Measurements from ENCODE around the gene SNPH. TPM values are rescaled to one million over a fixed set of nuclear protein-coding genes. Genes with fewer than 3 reads are reported as not detected.

SNPH gene
- total and polyA plus RNA-seq, 7 donors, result under 0.01 to 21.0 (median 6.4) TPM

DNA sequence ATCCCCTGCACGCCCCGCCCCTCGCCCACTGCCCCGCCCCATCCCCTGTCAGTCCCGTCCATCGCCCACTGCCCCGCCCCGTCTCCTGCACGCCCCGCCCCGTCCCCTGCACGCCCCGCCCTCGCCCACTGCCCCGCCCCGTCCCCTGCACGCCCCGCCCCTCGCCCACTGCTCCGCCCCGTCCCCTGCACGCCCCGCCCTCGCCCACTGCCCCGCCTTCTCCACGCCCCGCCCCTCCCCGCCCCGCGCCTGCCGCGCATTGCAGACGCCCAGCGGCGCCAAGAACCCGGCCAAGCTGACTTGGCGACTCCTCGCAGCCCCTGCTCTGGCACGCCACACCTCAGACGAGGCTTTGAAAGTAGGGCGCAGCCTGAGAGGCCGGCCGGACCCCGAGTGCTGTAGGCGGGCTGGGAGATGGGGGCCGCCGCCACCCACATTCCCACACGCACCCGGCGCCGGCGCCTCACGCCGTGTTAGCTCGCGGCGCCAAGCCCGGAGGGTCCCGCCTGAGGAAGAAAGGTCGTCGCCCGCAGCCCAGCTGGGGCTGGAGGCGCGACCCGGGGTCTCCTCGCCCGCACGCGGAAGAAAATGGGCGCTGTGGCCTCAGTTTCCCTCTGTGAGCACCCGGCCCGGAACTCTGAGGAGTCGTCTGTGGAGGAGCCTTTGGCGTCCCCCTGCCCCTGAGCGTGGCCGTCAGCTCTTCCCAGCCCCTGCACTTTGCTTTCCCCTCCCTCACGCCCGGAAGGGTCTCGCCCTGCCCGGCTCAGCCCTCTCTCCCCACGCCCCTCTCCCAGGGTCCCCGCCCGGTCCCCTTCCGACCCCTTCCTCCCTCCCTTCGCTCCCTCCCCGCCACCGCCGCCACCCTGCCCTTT is 40.1 kb upstream of the SNPH start, which contains the start of gene RAD21L1:
Gene RAD21L1 (plus strand): TSS at position 262 of the 872 bp plus-strand sequence. CDS start 2,410 bp downstream, outside the sequence.
- intact Hi-C loops (cut with DNase I), result loop anchor here (2.0 kb wide), 1 partner anchor 41 kb away; the partner anchor contains the start of gene SNPH
- 2% methylated on average over 88 of the region's 88 CpGs for WGBS, 2 donors
- Histone ChIP-seq H3K4me3 (peak within 1 kb of the TSS; percentile 36 to 63 (median 52)), H3K27me3 (peaks cover 9 to 50% (median 35%) of the 10 kb centered on the region in 3 donors), H3K4me1 (peaks cover 0 to 19% (median 14%) of the 10 kb centered on the region in 4 donors), H3K36me3 (no peaks in the 10 kb centered on the region), H3K9me3 (no peaks in the 10 kb centered on the region), H3K27ac (peak within 1 kb of the TSS in 3 of 4 donors; percentile 27 to 65 (median 32))
- TF ChIP-seq POLR2A (IDR thresholded peaks at IDR 0.05) (no peak), EP300 (IDR thresholded peaks at IDR 0.05) (no peak), POLR2AphosphoS5 (IDR thresholded peaks at IDR 0.05) (peak in 1 of 4 donors; percentile 33)
- TF ChIP-seq, protein P1, sequence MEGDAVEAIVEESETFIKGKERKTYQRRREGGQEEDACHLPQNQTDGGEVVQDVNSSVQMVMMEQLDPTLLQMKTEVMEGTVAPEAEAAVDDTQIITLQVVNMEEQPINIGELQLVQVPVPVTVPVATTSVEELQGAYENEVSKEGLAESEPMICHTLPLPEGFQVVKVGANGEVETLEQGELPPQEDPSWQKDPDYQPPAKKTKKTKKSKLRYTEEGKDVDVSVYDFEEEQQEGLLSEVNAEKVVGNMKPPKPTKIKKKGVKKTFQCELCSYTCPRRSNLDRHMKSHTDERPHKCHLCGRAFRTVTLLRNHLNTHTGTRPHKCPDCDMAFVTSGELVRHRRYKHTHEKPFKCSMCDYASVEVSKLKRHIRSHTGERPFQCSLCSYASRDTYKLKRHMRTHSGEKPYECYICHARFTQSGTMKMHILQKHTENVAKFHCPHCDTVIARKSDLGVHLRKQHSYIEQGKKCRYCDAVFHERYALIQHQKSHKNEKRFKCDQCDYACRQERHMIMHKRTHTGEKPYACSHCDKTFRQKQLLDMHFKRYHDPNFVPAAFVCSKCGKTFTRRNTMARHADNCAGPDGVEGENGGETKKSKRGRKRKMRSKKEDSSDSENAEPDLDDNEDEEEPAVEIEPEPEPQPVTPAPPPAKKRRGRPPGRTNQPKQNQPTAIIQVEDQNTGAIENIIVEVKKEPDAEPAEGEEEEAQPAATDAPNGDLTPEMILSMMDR (IDR thresholded peaks at IDR 0.05), result no peak
- peak; percentile 83 for DNase-seq

DNA sequence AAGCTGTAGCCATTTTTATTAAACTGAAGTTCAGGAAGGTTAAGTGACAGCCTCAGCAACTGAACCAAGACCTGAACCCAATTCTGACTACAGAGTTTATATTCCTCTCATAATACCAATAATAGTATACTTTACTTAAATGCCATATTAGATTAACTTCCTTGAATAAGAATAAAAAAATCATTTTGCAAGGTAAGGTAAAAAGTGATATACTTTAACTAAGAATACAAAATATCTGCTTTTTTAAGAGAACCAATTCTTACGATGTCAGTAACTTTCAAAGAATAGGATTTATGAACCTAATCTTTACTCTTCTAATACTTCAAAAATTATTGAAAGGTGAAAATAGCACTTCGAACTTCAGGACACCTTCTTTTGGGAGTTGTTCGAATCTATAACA is 36.6 kb upstream of the SNPH start:
- Histone ChIP-seq H3K4me1 (peaks cover 0 to 19% (median 14%) of the 10 kb centered on the region in 4 donors), H3K36me3 (no peaks in the 10 kb centered on the region), H3K9me3 (no peaks in the 10 kb centered on the region), H3K27ac (no peak overlapping the region), H3K27me3 (peaks cover 9 to 59% (median 35%) of the 10 kb centered on the region in 3 donors), H3K4me3 (no peak overlapping the region)
- 86 to 90% methylated on average over 3 of the region's 3 CpGs for WGBS, 2 donors
- no peak for TF ChIP-seq POLR2A (IDR thresholded peaks at IDR 0.05)
- TF ChIP-seq POLR2AphosphoS5 (IDR thresholded peaks at IDR 0.05), result no peak
- TF ChIP-seq EP300 (IDR thresholded peaks at IDR 0.05), result no peak
- TF ChIP-seq, protein P1 (IDR thresholded peaks at IDR 0.05), result no peak
- intact Hi-C loops (cut with DNase I), result no loop called here
- DNase-seq, result no peak

DNA sequence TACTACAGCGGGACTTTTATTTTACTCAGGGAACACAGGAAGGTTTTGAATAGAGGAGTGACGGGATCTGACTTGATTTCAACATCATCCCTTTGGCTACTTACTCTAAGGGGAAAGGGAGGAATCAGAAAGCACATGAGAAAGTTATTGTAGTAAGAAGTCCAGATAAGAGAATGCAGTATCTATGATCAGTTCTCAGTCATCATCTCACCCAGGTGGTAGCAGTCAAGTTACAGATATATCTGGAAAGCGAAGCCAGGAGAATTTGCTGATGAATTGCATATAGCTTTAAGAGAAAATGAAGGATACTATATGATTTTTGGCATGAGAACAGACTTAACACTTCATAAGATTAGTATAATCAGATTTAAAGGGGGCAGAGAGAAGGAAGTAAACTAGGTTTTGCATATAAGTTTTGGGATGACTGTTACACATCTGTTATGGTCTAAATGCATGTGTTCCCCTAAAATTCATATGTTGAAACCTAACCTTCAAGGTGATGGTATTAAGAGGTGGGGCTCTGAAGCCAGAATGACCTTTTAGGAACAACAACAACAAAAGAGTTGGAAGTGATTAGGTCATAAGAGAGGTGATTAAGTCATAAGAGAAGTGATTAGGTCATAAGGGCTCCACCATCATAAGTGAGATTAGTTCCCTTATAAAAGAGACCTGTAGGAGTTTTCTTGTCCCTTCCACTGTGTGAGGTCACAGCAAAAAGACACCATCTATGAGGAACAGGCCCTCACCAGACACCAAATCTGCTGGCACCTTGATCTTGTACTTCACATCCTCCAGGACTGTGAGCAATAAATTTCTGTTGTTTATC is 33.6 kb upstream of the SNPH start:
- no peak overlapping the region for H3K4me3 ChIP-seq
- no peaks in the 10 kb centered on the region for H3K36me3 ChIP-seq
- intact Hi-C loops (cut with DNase I), result no loop called here
- peaks cover 3 to 43% (median 18%) of the 10 kb centered on the region in 3 donors for H3K27me3 ChIP-seq
- TF ChIP-seq, protein P1 (IDR thresholded peaks at IDR 0.05), result no peak
- TF ChIP-seq POLR2AphosphoS5 (IDR thresholded peaks at IDR 0.05) (no peak), POLR2A (IDR thresholded peaks at IDR 0.05) (no peak), EP300 (IDR thresholded peaks at IDR 0.05) (no peak)
- no peak for DNase-seq
- H3K9me3 ChIP-seq, result no peaks in the 10 kb centered on the region
- H3K27ac ChIP-seq, result no peak overlapping the region
- no peaks in the 10 kb centered on the region for H3K4me1 ChIP-seq
- WGBS, 2 donors, result 89 to 93% methylated on average over 3 of the region's 3 CpGs

DNA sequence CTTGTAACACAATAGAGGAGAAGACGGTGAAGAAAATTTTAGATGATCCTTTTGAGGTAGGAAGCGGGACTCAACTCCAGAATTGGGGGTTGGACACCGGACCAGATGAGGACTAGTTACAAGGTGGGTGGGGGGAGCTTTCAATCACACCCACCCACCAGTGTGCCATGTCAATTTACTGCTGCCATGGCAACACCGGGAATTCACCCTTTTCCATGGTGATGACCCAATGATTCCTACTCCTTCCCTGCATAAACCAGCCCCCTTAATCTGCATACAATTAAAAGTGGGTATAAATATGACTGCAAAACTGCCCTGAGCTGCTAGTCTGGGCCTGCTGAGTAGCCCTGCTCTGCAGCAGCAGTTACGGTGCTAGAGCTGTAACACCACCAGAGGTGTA is 25.5 kb upstream of the SNPH start:
- H3K4me1 ChIP-seq, result no peaks in the 10 kb centered on the region
- H3K9me3 ChIP-seq, result no peaks in the 10 kb centered on the region
- H3K27me3 ChIP-seq, result peaks cover 0 to 17% (median 0%) of the 10 kb centered on the region in 3 donors
- no peak overlapping the region for H3K27ac ChIP-seq
- DNase-seq, result no peak
- 89 to 93% methylated on average over 5 of the region's 5 CpGs for WGBS, 2 donors
- intact Hi-C loops (cut with DNase I), result no loop called here
- H3K36me3 ChIP-seq, result no peaks in the 10 kb centered on the region
- TF ChIP-seq, protein P1 (IDR thresholded peaks at IDR 0.05), result no peak
- TF ChIP-seq EP300 (IDR thresholded peaks at IDR 0.05) (no peak), POLR2A (IDR thresholded peaks at IDR 0.05) (no peak), POLR2AphosphoS5 (IDR thresholded peaks at IDR 0.05) (no peak)
- H3K4me3 ChIP-seq, result no peak overlapping the region
